GM10266 (cell line): ENCODE data around the gene IARS1.

Experiments used
- DNase-seq: peaks from one replicate; pipeline ENCODE4 v3.0.0; 2012; ENCODE audit errors: extremely low spot score
- CTCF ChIP-seq: IDR thresholded peaks from 2 replicates; pipeline ENCODE4 v1.5.1; 2012; ENCODE audit warnings: mild to moderate bottlenecking, low read depth; ENCODE audit not compliant: control insufficient read depth, insufficient read depth; ENCODE audit errors: missing control alignments

The IARS1 gene

GRCh38 chr9:92289708-92290390, 3.6 kb downstream of the IARS1 start:
- DNase-seq: no peak
- no peak for TF ChIP-seq CTCF

GRCh38 chr9:92279302-92279701, 14.2 kb downstream of the IARS1 start:
- DNase-seq: no peak
- no peak for TF ChIP-seq CTCF

- no peak for DNase-seq
- no peak for TF ChIP-seq CTCF
Observed at GRCh38 chr9:92278110-92278509, 15.4 kb downstream of the IARS1 start.

GRCh38 chr9:92276331-92277032, 17.0 kb downstream of the IARS1 start:
- TF ChIP-seq CTCF: no peak
- no peak for DNase-seq

- TF ChIP-seq CTCF: no peak
- DNase-seq: no peak
Observed at GRCh38 chr9:92275541-92275940, 18.0 kb downstream of the IARS1 start.

- TF ChIP-seq CTCF: no peak
Observed at GRCh38 chr9:92270511-92270910, 23.0 kb downstream of the IARS1 start.

GRCh38 chr9:92266486-92266885, 27.0 kb downstream of the IARS1 start:
- no peak for DNase-seq
- TF ChIP-seq CTCF: no peak

More at GRCh38 chr9:92270511-92270910, 23.0 kb downstream of the IARS1 start:
- DNase-seq: no peak
